ENCODE data around the gene IFITM10.

- no peak for TF ChIP-seq ESRRG (CRISPR knock-in tag; IDR thresholded peaks at IDR 0.05)
- TF ChIP-seq ARNTL (CRISPR knock-in tag; IDR thresholded peaks at IDR 0.05; ENCODE audit: borderline replicate concordance, low read depth), result no peak
Measured at GRCh38 chr11:1738380-1738779, 12.0 kb downstream of the IFITM10 start.
